Nephron progenitor cell (in vitro differentiated cells): ENCODE measurements around the gene GPR132.

Experiments used
- DNase-seq: peaks from one replicate; pipeline ENCODE4 v3.0.0; 2021
- H3K27ac Mint-ChIP-seq: 2 replicates; pipeline ENCODE4 v1.8.0; 2021; ENCODE audit warnings: mild to moderate bottlenecking, moderate library complexity, mixed read lengths
- H3K27me3 Mint-ChIP-seq: 2 replicates; pipeline ENCODE4 v1.8.0; 2021; ENCODE audit warnings: mild to moderate bottlenecking, low read depth, mixed read lengths; ENCODE audit not compliant: poor library complexity
- H3K36me3 Mint-ChIP-seq: 2 replicates; pipeline ENCODE4 v1.8.0; 2021; ENCODE audit warnings: low read depth, mixed read lengths
- H3K4me1 Mint-ChIP-seq: 2 replicates; pipeline ENCODE4 v1.8.0; 2021; ENCODE audit warnings: mixed read lengths
- H3K4me3 Mint-ChIP-seq: 2 replicates; pipeline ENCODE4 v1.8.0; 2021; ENCODE audit warnings: mild to moderate bottlenecking, moderate library complexity, mixed read lengths
- H3K9me3 Mint-ChIP-seq: 2 replicates; pipeline ENCODE4 v1.8.0; 2021; ENCODE audit warnings: mild to moderate bottlenecking, moderate library complexity, mixed read lengths
- CTCF ChIP-seq: fragments of 200-600 bp; sonication (generic); IDR thresholded peaks from 2 replicates; pipeline ENCODE4 v1.5.0; 2021; ENCODE audit warnings: antibody characterized with exemption

GPR132 gene

GRCh38 chr14:105046891-105047282 is 18.3 kb downstream of the GPR132 start:
- Mint-ChIP-seq H3K4me1 (peaks cover 4% of the 10 kb centered on the region), H3K4me3 (no peak overlapping the region), H3K36me3 (no peaks in the 10 kb centered on the region), H3K27me3 (peaks cover 56% of the 10 kb centered on the region), H3K9me3 (no peaks in the 10 kb centered on the region), H3K27ac (no peak overlapping the region)
- no peak for TF ChIP-seq CTCF
- no peak for DNase-seq

GRCh38 chr14:105045710-105046326 is 19.4 kb downstream of the GPR132 start:
- Mint-ChIP-seq H3K36me3 (no peaks in the 10 kb centered on the region), H3K27ac (no peak overlapping the region), H3K4me1 (peaks cover 4% of the 10 kb centered on the region), H3K27me3 (peaks cover 50% of the 10 kb centered on the region), H3K9me3 (no peaks in the 10 kb centered on the region), H3K4me3 (no peak overlapping the region)
- TF ChIP-seq CTCF, result peak; percentile 100
- DNase-seq, result peak; percentile 96

GRCh38 chr14:105043641-105044040 is 21.6 kb downstream of the GPR132 start:
- TF ChIP-seq CTCF, result no peak
- no peak for DNase-seq
- H3K4me1 Mint-ChIP-seq, result peaks cover 11% of the 10 kb centered on the region
- no peak overlapping the region for H3K4me3 Mint-ChIP-seq
- H3K36me3 Mint-ChIP-seq, result no peaks in the 10 kb centered on the region
- H3K27ac Mint-ChIP-seq, result no peak overlapping the region
- peaks cover 63% of the 10 kb centered on the region for H3K27me3 Mint-ChIP-seq
- H3K9me3 Mint-ChIP-seq, result no peaks in the 10 kb centered on the region

GRCh38 chr14:105042813-105043212 is 22.4 kb downstream of the GPR132 start:
- Mint-ChIP-seq H3K4me1 (peaks cover 18% of the 10 kb centered on the region), H3K27ac (no peak overlapping the region), H3K4me3 (no peak overlapping the region), H3K36me3 (no peaks in the 10 kb centered on the region), H3K27me3 (peaks cover 58% of the 10 kb centered on the region), H3K9me3 (no peaks in the 10 kb centered on the region)
- no peak for TF ChIP-seq CTCF
- DNase-seq, result no peak

- no peaks in the 10 kb centered on the region for H3K9me3 Mint-ChIP-seq
- peak overlapping the region; percentile 72 for H3K27ac Mint-ChIP-seq
- peaks cover 64% of the 10 kb centered on the region for H3K27me3 Mint-ChIP-seq
- peaks cover 18% of the 10 kb centered on the region for H3K4me1 Mint-ChIP-seq
- no peak overlapping the region for H3K4me3 Mint-ChIP-seq
- no peaks in the 10 kb centered on the region for H3K36me3 Mint-ChIP-seq
- no peak for DNase-seq
- no peak for TF ChIP-seq CTCF
Observed at GRCh38 chr14:105041841-105042765, 23.1 kb downstream of the GPR132 start.
